AG09319 (cell line): ENCODE data around the gene LRFN5.

ENCODE experiments used
- DNase-seq: peaks from one replicate; pipeline ENCODE4 v3.0.0-alpha.2; 2010; ENCODE audit warnings: low read depth; ENCODE audit errors: extremely low read depth
- TF ChIP-seq, protein P1 (sequence below): IDR thresholded peaks from 2 replicates; pipeline ENCODE4 v1.5.1; 2011; ENCODE audit warnings: low read depth, mild to moderate bottlenecking, inconsistent platforms, low read length, moderate library complexity

LRFN5 gene

DNA sequence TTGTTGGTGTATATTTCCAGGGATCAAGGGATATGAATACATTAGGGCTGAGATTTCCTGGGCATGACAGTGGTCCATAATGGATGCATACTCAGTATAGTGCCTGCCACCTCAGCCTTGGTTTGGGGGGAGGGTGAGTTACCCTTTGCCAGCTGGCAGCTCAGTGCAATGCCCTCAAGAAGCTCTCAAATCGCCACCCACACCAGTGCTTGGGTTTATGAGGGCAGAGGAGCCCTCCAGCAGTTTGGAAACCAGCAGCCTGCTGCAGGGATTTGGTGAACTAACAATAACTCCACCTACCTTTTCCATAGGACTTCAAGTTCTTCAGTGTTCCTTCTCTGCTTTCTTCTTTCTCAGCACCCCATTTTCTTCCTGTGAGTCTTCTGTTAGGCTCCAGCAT lies 218.9 kb downstream of the LRFN5 start:
- DNase-seq, result no peak
- TF ChIP-seq, protein P1, sequence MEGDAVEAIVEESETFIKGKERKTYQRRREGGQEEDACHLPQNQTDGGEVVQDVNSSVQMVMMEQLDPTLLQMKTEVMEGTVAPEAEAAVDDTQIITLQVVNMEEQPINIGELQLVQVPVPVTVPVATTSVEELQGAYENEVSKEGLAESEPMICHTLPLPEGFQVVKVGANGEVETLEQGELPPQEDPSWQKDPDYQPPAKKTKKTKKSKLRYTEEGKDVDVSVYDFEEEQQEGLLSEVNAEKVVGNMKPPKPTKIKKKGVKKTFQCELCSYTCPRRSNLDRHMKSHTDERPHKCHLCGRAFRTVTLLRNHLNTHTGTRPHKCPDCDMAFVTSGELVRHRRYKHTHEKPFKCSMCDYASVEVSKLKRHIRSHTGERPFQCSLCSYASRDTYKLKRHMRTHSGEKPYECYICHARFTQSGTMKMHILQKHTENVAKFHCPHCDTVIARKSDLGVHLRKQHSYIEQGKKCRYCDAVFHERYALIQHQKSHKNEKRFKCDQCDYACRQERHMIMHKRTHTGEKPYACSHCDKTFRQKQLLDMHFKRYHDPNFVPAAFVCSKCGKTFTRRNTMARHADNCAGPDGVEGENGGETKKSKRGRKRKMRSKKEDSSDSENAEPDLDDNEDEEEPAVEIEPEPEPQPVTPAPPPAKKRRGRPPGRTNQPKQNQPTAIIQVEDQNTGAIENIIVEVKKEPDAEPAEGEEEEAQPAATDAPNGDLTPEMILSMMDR, result no peak

DNA sequence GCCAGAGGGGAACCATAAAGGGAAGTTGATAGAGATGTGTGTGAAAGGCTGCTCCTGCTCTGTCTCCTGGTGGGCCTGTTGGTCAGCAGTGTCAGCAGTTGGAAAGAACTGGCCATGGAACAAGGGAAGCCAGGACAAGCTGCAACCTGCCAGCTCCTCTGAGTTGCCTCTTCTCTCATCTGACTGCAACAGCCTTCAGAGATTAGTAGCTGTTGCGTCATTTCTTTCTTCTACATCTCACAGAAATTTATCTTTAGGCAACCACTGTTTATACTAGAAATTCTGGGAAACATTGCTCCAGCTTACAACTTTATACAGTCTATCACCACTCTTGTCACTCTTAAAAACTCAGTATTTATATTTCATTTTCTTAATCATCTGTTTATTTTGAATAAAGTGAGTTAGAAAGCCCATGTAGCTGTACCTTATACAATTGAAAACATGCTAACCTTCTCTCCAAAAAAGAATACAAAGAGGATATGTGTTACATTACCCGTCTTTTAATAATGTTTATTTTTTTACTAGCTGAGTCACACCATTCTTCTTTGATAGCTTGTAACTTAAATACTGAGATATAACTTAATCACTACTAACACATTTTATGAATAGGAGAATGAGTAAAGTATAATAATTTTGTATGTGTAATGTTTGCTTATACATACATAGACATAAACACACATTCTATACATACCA lies 224.2 kb downstream of the LRFN5 start:
- TF ChIP-seq, protein P1, result no peak
- peak; percentile 3 for DNase-seq

DNA sequence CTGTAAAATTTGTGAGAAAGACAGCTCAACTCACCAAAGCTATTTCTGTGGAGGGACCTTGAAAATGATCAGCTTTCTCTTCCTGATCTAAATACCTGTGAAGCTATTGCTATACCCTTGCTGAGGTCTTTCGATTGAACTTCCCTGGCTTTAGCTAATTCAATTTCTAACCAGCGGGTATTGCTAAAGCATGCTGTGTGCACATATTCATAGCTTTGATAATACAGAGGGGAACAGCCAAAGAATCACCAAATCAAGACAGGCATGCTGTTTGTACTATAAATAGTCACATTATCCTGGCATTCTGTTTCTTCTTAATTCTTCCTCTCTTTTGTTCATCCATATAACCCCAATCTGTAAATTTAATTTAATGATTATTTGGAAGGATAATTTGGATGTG lies 233.0 kb downstream of the LRFN5 start:
- TF ChIP-seq, protein P1, result no peak

DNA sequence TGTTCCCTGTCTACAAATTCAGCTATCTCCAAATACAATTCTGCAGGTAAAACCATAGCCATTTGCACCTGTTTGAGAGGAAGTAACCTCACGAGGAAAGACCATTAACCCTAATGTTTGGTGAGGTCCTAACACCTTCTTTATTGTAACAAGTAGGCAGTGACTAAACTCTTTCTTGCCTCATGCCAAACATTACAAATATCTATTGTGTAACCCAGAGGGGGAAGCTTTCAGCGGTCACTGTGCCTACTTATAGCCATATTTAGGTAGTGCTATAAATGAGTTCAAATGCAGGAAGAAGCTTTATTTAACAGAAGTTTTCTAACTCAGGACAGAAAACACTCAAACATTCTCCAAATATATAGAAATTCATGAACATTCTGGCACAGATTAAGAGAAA lies 252.7 kb downstream of the LRFN5 start:
- DNase-seq, result no peak
- TF ChIP-seq, protein P1, result no peak

More for the DNA sequence above, 233.0 kb downstream of the LRFN5 start:
- DNase-seq, result no peak

DNA sequence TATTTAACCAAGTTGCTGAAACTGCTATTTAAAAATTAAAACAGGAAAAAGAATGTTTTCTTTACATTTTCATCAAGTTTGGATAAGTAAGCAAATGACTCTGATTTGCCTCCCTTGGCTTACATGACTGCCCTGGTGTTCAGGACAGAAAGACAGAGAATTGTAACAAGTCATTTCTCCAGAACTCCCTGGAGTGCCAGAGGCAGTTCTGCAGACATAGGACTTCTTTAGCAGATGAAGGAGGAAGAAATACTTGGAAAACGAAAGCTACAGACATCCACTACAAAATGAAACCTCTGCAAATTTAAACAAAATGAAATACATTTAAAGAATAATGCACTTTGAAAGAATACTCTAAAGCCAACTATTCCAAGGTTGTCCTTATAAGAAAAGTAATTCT lies 253.9 kb downstream of the LRFN5 start:
- no peak for DNase-seq
- TF ChIP-seq, protein P1, result no peak

DNA sequence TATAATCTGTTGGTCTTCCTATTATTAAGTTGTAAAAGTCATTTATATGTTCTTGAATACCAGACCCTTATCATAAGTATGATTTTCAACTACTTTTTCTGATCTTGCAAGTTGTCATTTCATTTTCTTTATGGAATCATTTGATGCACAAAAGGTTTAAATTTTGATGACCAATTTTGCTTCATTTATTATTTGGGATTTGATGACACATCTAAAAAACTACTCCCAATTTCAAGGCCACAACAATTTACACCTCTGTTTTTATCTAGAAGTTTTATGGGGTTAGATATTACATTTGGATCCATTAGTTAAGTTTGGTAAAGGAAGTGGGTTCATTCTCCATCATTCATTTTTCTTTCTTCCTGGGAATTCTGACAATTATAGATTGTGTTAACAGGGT lies 259.2 kb downstream of the LRFN5 start:
- no peak for DNase-seq
- TF ChIP-seq, protein P1, result no peak

DNA sequence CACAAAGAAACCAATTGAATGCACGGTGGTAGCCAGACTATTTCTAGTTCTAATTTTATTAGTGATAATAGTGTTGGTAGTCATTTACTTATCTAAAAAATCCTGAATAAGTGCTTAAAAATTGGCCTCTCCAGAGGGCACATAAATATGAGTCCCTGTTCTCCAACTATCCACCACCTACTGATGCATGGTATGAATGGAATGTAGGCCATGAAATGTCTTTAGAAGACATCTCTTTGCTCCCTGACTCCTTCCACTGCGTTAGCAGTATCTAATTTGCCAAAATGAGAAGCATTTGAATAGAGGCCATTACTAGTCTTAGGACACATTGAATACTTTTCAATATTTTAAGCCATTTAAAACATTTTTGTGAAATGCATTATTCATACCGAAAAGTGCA lies 261.7 kb downstream of the LRFN5 start:
- no peak for DNase-seq
- TF ChIP-seq, protein P1, result no peak
